GM18861 (cell line): Measurements from ENCODE around the gene EIF2B2.

Source experiments
- ATAC-seq: cut with Tn5 transposase; IDR thresholded peaks from one replicate; pipeline ENCODE4 v1.9.1; 2021; ENCODE audit not compliant: unreplicated experiment

The EIF2B2 gene

DNA sequence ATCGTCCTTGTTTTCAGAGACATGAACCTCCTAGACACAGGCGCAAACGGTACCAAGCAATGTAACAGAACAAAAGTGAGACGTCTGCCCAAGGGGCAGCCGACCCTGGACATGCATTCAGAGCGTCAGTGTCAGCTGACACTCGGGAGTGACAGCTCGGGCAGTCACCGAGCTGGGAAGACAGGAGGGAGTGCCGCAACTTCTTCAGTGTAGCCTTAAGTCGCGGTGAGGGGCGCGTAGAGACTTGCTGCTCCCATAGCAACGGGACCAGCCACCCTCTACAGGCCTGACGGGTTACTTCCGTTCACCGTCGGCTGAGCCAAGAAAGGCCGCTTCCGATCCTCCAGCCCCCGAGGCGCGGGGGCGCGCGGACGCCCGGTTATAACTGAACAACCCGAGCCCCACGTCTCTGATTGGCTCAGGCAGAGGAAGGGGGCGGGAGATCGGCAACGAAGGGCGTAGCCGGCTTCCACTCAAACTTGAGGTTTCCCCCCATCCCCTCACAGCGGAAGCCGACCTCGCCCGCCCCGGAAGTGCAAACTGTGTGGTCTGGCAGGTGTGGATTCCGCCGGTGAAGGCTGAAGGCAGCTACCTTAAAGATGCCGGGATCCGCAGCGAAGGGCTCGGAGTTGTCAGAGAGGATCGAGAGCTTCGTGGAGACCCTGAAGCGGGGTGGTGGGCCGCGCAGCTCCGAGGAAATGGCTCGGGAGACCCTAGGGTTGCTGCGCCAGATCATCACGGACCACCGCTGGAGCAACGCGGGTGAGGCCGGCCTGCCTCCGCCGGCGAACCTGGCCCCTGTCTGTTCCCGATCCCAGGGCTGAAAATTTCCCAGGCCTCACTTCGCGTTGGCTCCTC lies at the start of gene EIF2B2:
EIF2B2 (plus strand) TSS at position 530 of the 858 bp plus-strand sequence; CDS start at position 600, 70 bp downstream.
- ATAC-seq, result peak; percentile 96

DNA sequence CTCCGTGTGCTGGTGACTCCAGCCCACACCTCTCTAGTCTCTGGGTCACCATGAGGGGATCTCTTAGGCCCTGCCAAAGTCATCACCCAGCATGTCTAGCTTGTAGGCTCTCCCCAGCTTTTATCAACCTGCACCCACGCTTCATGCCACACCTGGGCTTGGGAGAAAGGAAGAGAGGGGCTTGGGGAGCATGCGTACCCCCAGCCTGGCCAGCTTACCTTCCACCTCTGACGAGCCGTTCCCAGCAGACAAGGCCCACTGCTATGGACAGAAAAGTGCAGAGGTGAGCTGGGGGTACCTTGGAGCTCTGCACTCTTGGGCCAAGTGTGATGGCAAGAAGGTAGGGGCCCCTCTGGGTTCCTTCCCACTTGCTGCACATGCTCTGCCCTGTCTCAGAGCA lies 49.0 kb upstream of the EIF2B2 start:
- no peak for ATAC-seq

DNA sequence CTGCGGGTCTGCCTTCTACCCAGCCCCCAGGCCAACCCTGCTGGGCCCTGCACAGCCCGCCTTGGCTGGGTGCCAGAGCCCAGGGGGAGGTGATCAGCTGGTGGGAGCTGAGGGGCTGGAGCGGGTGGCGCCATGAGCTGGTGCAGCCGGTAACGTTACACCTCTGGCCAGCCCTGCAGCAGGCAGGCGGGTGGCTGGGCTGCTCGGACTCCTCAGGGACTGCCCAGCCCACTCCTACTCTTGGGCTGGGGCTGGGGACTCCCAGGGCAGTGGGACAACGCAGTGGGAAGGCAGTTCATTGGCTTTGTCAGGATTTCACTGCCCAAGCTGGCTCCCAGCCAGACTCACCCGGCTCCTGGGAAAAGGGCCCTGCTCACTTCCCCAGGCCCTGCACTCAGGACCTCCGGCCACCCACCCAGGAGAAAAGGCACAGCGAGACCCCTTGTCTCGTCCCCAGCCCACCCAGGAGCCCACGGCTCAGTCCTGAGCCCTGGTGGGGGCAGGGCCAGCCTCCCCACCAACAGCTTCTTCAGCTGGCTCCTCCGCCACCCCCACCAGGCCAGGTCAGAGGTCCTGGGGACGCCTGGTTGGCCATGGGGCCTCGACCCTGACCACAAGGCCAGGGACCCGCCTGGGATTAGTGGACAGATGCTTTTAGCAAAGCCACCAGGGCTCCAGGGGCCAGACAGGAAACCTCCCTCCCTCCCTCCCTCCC lies 48.3 kb upstream of the EIF2B2 start:
- ATAC-seq, result no peak

DNA sequence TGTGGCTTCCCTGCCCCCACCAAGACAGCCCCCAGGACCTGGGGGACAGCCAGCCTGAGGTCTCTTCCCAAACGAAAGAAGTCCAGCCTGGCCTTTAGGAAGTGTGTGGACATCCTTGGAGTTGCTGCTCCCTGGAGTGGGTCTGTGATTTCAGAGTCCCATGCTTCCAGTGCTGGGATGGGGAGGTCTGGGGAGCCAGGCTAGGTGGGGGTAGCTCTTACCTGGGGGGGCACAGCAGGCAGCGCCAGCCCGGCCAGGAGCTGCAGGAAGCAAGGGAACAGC lies 47.8 kb upstream of the EIF2B2 start:
- ATAC-seq, result no peak

DNA sequence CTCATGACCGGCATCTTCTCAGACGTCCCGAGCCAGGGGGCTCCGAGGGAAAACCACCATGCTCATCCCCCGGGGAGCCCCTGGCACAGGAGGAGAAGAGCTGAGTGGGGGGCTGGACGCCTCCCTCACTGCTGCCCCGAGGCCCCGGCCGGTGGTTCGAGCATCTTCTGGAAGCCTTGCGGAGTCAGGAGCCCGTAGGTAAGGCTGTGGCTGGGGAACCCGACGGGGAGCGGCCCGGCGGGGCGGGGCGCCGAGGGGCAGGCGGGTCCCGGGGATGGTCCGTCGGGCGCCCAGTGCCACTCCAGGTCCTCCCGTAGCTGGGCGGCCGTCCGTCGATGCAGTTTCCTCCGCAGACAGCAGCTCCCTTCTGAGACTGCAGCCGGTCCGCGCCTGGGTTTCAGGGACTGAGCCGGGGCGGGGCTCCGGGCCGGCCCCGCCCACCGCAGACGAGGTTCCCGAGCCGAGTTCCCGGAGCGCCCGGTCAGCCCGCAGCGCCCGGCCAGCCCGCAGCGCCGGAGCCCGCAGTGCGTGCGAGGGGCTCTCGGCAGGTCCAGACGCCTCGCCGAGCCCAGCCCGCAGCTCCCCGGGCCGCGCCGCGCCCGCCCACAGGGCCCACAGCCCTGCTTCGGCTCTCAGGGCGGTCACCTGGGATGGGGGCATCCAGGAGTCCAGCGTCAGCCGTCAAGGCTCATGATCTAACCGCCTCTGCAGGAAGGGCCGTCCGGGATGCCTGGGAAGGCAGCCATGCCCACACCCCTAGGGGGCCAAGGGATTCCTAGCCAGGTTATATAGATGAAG lies 47.3 kb upstream of the EIF2B2 start, which contains the start of gene PGF:
PGF (minus strand) TSS at position 369 of the 798 bp plus-strand sequence; CDS start at position 14, 355 bp downstream.
- no peak for ATAC-seq

DNA sequence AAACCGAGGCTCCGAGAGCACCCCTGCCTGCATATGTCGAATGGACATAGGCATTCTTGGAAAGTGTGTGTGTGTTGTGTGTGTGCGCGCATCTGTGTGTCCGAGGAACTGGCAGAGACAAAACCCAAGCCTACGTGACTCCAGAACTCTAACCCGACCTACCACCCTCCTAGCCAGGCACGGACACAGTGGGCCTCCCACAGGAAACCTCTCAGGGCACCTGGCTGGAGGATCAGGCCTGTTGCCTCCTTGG lies 46.8 kb upstream of the EIF2B2 start:
- no peak for ATAC-seq

DNA sequence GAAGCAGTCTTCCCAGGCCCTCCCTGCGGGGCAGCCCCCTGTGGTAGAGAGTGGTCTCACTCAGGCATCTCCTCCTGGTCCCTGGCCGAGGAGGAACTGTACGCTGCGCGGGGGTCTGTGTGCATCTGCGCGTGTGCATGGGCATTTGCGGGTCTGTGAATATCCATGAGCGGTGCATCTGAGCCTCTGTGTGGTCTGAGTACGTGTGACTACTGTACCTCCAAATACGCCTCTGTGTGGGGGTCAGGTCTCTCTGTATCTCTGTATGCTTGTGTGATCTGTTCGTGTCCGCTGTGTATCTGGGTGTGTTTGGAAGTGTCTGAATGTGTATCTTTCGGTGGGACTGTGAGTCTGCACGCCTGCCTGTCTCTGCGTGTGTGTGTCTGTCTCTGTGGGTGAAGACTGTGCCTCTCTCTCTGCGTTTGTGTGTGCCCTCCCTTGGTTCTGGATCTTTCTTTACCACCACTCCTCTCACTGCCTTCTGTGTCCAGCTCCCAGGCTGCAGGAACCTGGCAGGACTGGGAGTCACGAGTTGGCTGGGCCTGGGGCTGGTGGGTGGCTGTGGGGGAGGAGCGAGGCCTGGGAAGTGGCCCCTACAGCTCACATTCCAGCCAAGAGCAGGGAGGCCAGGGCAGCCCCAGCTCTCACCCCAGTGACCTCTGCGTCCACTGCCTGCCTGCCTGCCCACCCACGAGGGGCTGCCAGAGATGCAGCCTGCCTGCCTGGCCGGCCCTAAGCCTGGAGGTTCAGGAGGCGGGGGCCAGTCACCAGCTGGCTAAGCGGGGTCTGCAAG lies 46.2 kb upstream of the EIF2B2 start:
- ATAC-seq, result no peak

DNA sequence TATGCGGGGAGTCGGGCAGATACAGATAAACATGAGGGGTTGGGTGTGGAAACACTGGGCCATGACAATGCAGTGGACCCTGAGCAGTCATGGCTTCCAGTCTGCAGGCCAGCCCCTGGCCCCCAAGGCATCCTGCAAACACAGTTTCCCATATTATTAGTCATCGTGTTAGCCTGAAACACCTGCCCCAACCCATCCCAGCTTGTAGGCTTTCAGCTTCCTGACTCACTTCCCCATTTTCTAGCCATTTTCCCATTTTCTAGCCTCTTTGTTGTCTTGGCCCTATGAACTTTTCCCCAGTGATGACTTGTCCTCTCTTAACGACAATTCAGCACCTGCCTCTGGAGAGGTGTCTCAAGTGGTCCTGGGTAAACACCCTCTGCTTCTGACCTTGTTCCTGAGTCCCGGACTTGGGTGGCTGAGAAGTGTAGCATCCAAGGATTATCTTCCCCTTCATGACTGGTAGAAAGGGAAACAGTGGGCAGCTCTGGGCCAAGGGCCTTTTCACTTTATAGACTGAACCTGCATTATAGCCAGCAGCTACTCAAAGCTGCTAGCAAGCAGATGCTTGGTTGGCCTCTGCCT lies 43.0 kb upstream of the EIF2B2 start:
- no peak for ATAC-seq

DNA sequence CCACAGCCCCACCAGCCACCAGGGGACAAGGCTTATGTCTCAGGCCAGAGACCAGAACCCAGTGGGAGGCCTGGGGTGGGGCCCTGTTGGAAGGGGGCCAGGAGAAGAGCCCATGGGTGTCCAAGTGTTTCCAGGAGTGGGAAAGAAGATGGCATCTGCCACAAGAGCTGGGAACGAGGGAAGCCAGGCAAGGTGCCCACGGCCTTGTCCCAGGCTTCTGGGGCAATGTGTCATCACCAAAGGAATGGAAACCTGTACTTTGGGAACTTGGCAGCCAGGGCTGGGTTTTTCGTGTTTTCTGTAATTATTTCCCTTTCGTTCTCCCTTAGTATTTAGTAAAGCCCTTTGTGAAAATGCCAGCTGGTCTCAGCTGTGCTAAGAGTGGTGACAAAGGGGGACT lies 42.0 kb upstream of the EIF2B2 start:
- ATAC-seq, result no peak

DNA sequence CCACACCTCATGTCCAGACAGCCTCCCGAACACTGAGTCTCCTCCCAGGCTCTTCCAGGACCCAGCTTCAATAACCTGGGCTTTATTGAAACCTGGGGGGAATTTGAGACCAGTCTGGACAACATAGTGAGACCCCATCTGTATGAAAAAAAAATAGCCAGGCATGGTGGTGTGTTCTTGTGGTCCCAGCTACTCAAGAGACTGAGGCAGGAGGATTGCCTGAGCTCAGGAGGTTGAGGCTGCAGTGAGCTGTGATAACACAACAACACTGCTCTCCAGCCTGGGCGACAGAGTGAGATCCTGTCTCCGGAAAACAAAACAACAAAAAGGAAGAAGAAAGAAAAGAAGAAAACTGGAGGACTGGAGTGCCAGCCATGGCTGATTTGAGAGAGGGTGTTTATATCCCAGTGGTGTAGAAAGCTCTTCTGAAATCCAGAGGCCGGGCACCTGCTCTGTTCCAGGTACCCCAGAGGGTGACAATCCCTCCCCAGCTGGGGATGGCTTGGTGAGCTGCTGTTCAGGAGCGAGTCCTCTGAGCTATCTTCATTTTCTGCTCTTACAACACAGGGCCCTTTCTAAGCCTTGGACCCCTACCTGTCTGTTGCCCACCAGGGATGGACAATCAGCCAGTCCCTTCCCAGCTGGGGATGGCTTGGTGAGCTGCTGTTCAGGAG lies 41.3 kb upstream of the EIF2B2 start:
- ATAC-seq, result no peak

DNA sequence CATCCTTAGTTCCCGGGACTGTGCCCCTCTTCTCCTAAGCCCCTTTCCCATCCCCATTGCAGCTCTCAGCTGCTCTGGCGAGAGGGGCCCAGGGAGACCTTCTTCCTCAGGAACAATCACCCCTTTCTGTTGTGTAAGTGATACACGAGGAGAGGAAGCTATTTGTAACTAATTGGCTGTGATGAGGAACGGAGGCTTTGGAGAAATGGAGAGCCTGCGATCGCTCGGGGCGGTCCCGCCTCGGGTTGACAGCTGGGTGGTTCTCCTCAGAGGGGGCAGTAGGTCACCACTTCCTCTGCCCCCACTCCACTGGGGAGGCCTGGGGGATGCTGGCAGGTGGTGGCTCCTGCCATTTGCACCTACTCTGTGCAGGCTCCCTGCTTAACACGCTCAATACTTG lies 40.7 kb upstream of the EIF2B2 start:
- no peak for ATAC-seq

DNA sequence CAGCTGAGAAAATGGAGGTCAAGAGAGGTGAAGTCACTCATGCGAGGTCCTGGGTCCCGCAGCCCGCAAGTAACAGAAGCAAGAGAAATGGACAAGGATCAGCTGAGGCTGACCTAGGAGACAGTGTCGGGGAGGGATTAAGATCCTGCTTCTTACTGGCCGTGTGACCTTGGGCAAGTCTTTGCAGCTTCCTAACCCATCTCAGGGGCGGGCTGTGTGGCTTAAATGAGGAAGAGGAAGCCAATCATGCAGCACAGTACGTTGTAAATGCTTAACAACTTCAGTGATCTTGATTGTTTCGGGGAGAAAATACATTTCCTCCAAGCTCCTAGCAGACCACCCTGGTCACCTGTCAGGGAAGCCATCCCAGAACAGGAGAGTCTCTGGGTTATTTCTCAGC lies 40.2 kb upstream of the EIF2B2 start:
- no peak for ATAC-seq

DNA sequence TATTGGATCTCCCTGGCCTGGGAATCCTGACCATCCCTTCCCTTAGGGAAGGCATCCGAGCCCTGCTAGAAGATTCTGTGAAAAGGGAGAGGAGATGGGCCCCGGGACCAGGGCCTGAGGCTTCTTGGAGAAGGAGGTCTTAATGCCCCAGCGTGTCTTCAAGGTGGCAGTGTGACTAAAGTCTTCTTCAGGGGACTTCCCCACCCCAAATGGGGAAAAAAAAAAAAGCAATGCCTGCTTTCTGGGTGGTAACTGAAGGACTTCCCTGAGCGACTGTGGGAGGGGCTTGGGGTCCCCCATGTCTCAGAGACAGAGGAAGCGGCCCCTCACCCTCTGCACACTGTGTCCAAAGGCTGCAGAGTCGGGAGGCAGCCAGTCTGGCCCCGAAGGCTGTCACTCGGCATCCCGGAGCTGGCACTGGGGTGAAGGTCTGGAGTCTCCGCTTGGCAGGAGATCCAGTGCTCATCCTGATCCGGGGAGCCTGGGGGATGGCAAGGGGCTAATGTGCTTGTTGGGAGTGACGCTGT lies 39.5 kb upstream of the EIF2B2 start:
- ATAC-seq, result no peak

DNA sequence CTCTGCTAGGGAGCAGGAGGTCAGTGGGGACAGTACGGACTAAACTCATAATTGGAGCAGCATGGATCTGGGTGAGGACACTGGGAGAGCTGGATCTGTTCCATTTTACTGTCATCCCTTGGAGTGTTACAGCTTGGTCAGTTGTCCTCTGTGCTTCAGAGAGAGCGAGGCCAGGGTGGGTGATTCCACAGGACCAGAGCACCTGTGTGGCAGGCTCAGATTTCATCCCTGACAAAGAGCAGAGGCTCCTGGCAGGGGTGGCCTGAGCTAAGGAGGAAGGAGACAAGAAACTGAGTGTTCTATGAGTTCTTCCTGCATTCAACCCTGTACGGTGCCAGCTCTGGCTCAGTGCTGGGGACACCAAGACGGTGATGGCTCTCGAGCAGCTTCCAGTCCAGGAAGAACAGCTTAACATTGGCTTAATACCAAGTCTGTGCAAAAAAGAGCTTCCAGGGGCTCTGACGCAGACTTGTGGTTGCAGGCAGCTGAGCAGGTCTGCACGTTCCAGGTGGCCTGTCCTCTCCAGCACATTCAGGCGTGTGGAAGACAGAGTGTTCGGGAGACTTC lies 38.9 kb upstream of the EIF2B2 start:
- no peak for ATAC-seq

DNA sequence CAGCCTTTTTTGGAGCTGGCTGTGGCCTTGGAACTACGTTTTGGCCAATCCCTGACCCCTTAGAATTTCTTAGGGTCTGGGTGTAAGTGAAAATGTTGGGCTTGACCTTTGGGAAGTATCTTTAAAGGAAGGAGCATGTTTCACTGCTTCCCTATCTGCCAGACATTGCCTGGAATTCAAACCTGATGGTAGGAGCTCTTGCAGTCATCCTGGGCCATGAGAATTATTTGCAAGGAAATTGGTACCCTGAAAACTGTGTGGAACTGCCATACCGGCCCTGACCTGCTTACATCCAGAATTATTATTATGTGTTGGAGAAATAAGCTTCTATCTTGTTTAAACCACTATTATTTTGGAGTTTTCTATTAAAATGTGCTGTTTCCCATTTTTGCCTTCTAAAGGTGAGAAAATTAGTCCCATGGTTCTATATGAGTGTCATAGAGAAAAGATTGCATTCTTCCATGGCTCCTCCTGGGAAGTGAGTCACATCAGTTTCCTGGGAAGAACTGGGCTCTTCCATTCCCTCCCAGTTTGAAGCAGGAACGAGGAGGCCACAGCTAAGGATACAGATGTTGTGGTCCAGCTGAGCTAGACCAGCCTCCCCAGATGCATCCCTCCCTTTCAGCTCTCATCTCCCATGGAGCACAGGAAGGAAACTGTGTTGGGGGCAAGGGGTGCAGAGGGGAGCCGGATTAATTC lies 37.8 kb upstream of the EIF2B2 start:
- ATAC-seq, result no peak

DNA sequence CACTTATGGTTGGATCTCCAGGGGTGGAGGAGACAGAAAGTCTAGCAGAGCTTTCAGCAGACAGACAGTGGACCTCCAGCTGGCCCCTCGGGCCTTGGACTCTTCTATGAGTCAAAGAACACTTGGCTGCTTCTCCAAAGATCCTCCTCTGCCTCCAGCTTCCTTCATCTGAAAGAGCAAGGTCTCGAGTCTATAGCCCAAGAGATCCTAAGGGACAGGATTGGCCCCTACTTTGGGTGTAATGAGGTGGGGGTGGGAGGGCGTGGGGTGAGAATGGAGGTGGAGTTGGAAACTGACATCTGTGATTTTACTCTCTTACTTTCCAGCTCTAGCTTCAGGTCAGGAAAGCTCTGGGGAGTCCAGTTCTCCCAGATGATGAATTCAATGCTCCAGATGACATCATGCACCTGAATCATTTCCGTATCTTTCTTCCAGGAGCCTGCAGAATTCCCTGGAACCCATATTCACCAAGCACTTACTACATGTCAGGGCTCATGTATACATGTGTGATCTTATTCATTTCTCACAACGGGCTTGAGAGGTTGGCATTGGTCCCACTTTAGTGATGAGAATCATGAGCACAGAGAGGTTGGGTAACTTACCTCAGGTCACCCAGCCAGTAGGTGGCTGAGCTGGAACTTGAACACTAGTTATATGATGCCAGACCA lies 37.1 kb upstream of the EIF2B2 start:
- no peak for ATAC-seq

DNA sequence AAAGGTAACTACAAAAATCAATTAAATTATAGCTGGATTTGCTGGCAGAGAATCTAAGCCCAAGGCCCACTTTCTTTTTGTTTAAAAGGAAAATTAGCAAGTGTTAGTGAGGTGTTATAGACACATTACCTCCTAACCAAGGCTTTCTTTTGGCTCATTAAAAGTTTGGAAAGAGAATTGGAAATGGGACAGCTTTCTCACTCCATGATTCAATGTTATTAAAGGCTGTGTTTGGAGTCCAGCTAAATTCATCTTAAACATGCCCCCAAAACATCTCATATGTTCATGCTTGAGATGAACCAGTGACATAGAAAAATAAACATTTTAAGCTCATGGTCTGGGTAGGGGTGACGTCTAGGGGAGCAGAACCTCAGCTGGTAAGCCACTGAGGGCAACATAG lies 33.9 kb upstream of the EIF2B2 start:
- ATAC-seq, result no peak

DNA sequence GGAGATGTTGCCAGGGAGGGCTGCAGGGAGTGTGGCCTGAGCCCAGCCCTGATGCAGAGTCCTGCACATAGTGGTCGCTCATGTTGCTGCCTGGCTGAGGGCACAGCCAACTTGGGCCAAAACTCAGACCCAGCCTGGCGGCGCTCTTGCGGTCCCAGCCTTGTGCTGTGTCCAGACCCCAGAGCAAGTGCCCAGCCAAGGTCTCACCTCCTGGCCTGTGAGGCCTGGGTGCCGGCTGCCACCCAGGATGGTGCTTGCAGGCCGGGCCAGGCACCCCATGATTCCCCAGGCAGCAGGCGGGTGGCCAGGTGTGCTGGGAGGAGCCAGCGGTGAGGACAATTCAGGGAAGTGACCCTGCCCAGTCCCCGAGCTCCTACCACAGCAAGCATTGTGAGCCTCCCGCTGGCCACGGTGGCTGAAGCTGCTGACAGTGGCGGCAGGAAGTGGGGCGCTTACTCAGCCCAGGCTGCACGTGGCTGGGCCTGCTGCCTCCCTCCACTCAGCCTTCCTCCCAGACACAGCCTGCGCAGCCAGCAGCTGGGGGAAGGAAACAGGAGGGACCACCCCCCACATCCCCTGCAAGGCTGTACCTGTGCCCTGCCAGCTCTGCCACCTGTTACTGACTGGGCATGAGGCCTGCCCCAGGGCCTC lies 29.6 kb upstream of the EIF2B2 start:
- ATAC-seq, result no peak
